Neuronal stem cell (in vitro differentiated cells): ENCODE data around the gene SRSF12.
"Not testable (repeated sequence)": the region's sequence is repeated elsewhere in the genome, so short reads cannot be mapped to it uniquely, and the experiment has no call there.

ENCODE experiments used
- DNase-seq: peaks from one replicate; pipeline ENCODE4 v3.0.0-alpha.2; 2013; ENCODE audit warnings: low spot score
- H2AFZ ChIP-seq: one replicate; pipeline ENCODE4 v1.6.1; 2013; ENCODE audit warnings: mild to moderate bottlenecking, low read length, inconsistent platforms
- H2AK5ac ChIP-seq: 2 replicates; pipeline ENCODE4 v1.6.1; 2013; ENCODE audit warnings: low read depth, mild to moderate bottlenecking, inconsistent platforms, low read length, moderate library complexity, mixed read lengths
- H2BK120ac ChIP-seq: 2 replicates; pipeline ENCODE4 v1.6.1; 2013; ENCODE audit warnings: low read depth, mild to moderate bottlenecking, inconsistent platforms, low read length, moderate library complexity, mixed read lengths
- H2BK12ac ChIP-seq: one replicate; pipeline ENCODE4 v1.6.1; 2013; ENCODE audit warnings: low read length, inconsistent platforms
- H2BK15ac ChIP-seq: 2 replicates; pipeline ENCODE4 v1.6.1; 2013; ENCODE audit warnings: mild to moderate bottlenecking, low read length, inconsistent platforms, mixed read lengths
- H2BK5ac ChIP-seq: one replicate; pipeline ENCODE4 v1.6.1; 2013; ENCODE audit warnings: inconsistent platforms, mild to moderate bottlenecking, low read length, moderate library complexity
- H3K14ac ChIP-seq: one replicate; pipeline ENCODE4 v1.6.1; 2013; ENCODE audit warnings: low read length, inconsistent platforms
- H3K18ac ChIP-seq: 2 replicates; pipeline ENCODE4 v1.6.1; 2013; ENCODE audit warnings: low read length, inconsistent platforms
- H3K23ac ChIP-seq: 2 replicates; pipeline ENCODE4 v1.6.1; 2013; ENCODE audit warnings: low read depth, mild to moderate bottlenecking, mixed read lengths, low read length, inconsistent platforms; ENCODE audit not compliant: poor library complexity
- H3K27ac ChIP-seq: replicated peaks from 3 replicates; pipeline ENCODE4 v1.5.1; 2013; ENCODE audit warnings: low read length, inconsistent platforms
- H3K27me3 ChIP-seq, 3 experiments: 2 replicates each; pipeline ENCODE4 v1.6.1; 2013; ENCODE audit warnings: low read length in 3 of 3, mild to moderate bottlenecking in 2 of 3, inconsistent platforms in 1 of 3, low read depth in 1 of 3, mixed read lengths in 1 of 3, moderate library complexity in 1 of 3; ENCODE audit not compliant: control insufficient read depth in 3 of 3, insufficient read depth in 3 of 3
- H3K36me3 ChIP-seq, 2 donors: replicated peaks in 1 of 2; 2 replicates each; pipeline ENCODE4 v1.6.1; 2013; ENCODE audit warnings: low read length in 2 of 2; ENCODE audit not compliant: control insufficient read depth in 2 of 2, insufficient read depth in 2 of 2
- H3K4ac ChIP-seq: 2 replicates; pipeline ENCODE4 v1.6.1; 2013; ENCODE audit warnings: inconsistent platforms, mild to moderate bottlenecking, low read length, moderate library complexity
- H3K4me1 ChIP-seq, 2 donors: 1 replicate in 1 of 2; 2 replicates in 1 of 2; pipeline ENCODE4 v1.6.1; 2013; ENCODE audit warnings: low read length in 2 of 2, low read depth in 1 of 2; ENCODE audit not compliant: control insufficient read depth in 2 of 2, insufficient read depth in 1 of 2
- H3K4me2 ChIP-seq: one replicate; pipeline ENCODE4 v1.6.1; 2013; ENCODE audit warnings: mild to moderate bottlenecking, low read length, inconsistent platforms; ENCODE audit not compliant: insufficient read depth, poor library complexity, severe bottlenecking
- H3K4me3 ChIP-seq, 2 donors: 2 replicates each; pipeline ENCODE4 v1.5.1; 2013; ENCODE audit warnings: low read length in 2 of 2, mild to moderate bottlenecking in 2 of 2, inconsistent platforms in 1 of 2, moderate library complexity in 1 of 2
- H3K79me1 ChIP-seq: one replicate; pipeline ENCODE4 v1.6.1; 2013; ENCODE audit warnings: low read depth, mild to moderate bottlenecking, inconsistent platforms, low read length, moderate library complexity
- H3K9ac ChIP-seq: one replicate; pipeline ENCODE4 v1.6.1; 2013; ENCODE audit warnings: mild to moderate bottlenecking, low read depth, low read length, inconsistent platforms; ENCODE audit not compliant: poor library complexity
- H3K9me3 ChIP-seq, 2 donors: replicated peaks in 1 of 2; 2 replicates each; pipeline versions ENCODE3 to v1.6.1; 2013; ENCODE audit warnings: low read length in 2 of 2, mild to moderate bottlenecking in 2 of 2, inconsistent platforms in 1 of 2, low read depth in 1 of 2, mixed read lengths in 1 of 2, moderate library complexity in 1 of 2; ENCODE audit not compliant: control insufficient read depth in 2 of 2, insufficient read depth in 1 of 2
- H4K8ac ChIP-seq: one replicate; pipeline ENCODE4 v1.6.1; 2013; ENCODE audit warnings: low read depth, mild to moderate bottlenecking, inconsistent platforms, low read length, moderate library complexity
- H4K91ac ChIP-seq: one replicate; pipeline ENCODE4 v1.6.1; 2013; ENCODE audit warnings: low read length, low read depth, mild to moderate bottlenecking, inconsistent platforms; ENCODE audit not compliant: poor library complexity
- WGBS, 2 donors: extraction: QIAGEN DNeasy Blood & Tissue Kit; methylation state at CpG; one replicate each; pipeline ENCODE4 v1.1.7; 2013; ENCODE audit warnings: missing lambda C conversion rate in 2 of 2, mixed read lengths in 1 of 2; ENCODE audit not compliant: insufficient read length in 2 of 2, insufficient replicate concordance in 1 of 2; ENCODE audit errors: extremely low coverage in 2 of 2; 5-methylcytosine and 5-hydroxymethylcytosine counted together

SRSF12 gene

DNA sequence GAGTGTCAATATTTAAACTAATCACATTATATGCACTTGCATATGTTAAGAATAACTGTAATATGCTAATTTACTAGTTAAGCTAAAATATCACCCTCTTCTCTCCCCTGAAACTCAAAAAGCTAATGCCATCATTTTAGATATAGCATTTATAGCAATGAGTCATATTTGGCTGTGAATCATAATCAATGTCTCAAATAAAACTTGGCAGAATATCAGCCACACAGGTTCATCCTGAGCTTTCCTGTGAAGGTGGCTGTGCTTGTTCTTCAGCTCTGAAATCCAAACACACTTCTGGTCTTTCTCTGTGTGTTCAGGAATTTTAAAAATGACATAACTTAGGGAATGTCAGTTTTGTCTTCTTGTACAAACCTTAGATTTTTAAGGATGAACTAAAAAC lies 50.1 kb downstream of the SRSF12 start:
- Histone ChIP-seq H2BK5ac (no peak overlapping the region), H2BK12ac (no peak overlapping the region), H3K4me2 (no peak overlapping the region), H3K4ac (no peak overlapping the region), H3K4me3 (no peak overlapping the region), H3K9me3 (no peaks in the 10 kb centered on the region), H2BK120ac (no peak overlapping the region), H3K4me1 (no peaks in the 10 kb centered on the region), H3K27ac (no peak overlapping the region), H3K18ac (no peak overlapping the region), H4K8ac (no peak overlapping the region), H3K23ac (no peak overlapping the region), H2AK5ac (no peak overlapping the region), H2BK15ac (no peak overlapping the region), H3K79me1 (no peaks in the 10 kb centered on the region), H2AFZ (no peak overlapping the region), H3K36me3 (no peaks in the 10 kb centered on the region), H3K14ac (no peak overlapping the region), H3K27me3 (peaks cover 0 to 20% (median 0%) of the 10 kb centered on the region in 3 experiments), H3K9ac (no peak overlapping the region), H4K91ac (no peak overlapping the region)
- no peak for DNase-seq

- Histone ChIP-seq H3K27me3 (peaks cover 0 to 14% (median 0%) of the 10 kb centered on the region in 3 experiments), H4K8ac (no peak overlapping the region), H3K36me3 (no peaks in the 10 kb centered on the region), H2BK12ac (no peak overlapping the region), H2BK15ac (no peak overlapping the region), H3K4me3 (no peak overlapping the region), H3K27ac (no peak overlapping the region), H3K79me1 (no peaks in the 10 kb centered on the region), H2BK5ac (no peak overlapping the region), H4K91ac (no peak overlapping the region), H3K9ac (no peak overlapping the region), H3K23ac (no peak overlapping the region), H3K18ac (no peak overlapping the region), H3K14ac (no peak overlapping the region), H2AFZ (no peak overlapping the region), H3K9me3 (no peaks in the 10 kb centered on the region), H3K4me1 (no peaks in the 10 kb centered on the region), H3K4ac (no peak overlapping the region), H2BK120ac (no peak overlapping the region), H2AK5ac (no peak overlapping the region), H3K4me2 (no peak overlapping the region)
- no peak for DNase-seq
- no CpG with 5 or more reads among the region's 4 CpGs for WGBS, 2 donors
Measured at GRCh38 chr6:89066940-89067646, 50.8 kb downstream of the SRSF12 start.

GRCh38 chr6:89066121-89066520 lies 51.8 kb downstream of the SRSF12 start:
- not testable (repeated sequence) for H3K27ac ChIP-seq, DNase-seq, H3K4ac ChIP-seq, H3K36me3 ChIP-seq, H3K27me3 ChIP-seq, H2BK15ac ChIP-seq, H3K14ac ChIP-seq, H4K91ac ChIP-seq, H3K18ac ChIP-seq, H3K23ac ChIP-seq, H3K9ac ChIP-seq, H3K4me2 ChIP-seq, H4K8ac ChIP-seq, H2BK5ac ChIP-seq, H2AFZ ChIP-seq, H3K4me1 ChIP-seq, H3K79me1 ChIP-seq, H3K9me3 ChIP-seq, H2BK12ac ChIP-seq, H2AK5ac ChIP-seq, H2BK120ac ChIP-seq, H3K4me3 ChIP-seq
- WGBS, 2 donors, result no CpG with 5 or more reads among the region's 9 CpGs

DNA sequence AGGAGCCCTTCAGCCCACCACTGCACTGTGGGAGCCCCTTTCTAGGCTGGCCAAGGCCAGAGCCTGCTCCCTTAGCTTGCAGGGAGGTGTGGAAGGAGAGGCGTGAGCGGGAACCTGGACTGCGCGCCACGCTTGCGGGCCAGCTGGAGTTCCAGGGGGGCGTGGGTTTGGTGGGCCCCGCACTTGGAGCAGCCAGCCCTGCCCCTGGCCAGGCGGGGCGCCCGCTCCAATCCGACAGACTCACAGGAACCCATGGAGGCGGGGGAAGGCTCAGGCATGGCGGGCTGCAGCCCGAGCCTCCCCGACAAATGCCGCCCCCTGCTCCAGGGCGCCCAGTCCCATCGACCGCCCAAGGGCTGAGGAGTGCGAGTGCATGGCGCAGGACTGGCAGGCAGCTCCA lies 52.9 kb downstream of the SRSF12 start:
- not testable (repeated sequence) for H2BK5ac ChIP-seq, H2AK5ac ChIP-seq, H3K23ac ChIP-seq, H4K8ac ChIP-seq, H3K4ac ChIP-seq, H2BK15ac ChIP-seq, H3K9me3 ChIP-seq, H3K4me1 ChIP-seq, H3K18ac ChIP-seq, H3K79me1 ChIP-seq, DNase-seq, H3K27ac ChIP-seq, H3K9ac ChIP-seq, H3K4me3 ChIP-seq, H3K36me3 ChIP-seq, H3K27me3 ChIP-seq, H2BK12ac ChIP-seq, H3K4me2 ChIP-seq, H3K14ac ChIP-seq, H2BK120ac ChIP-seq, H4K91ac ChIP-seq, H2AFZ ChIP-seq
- no CpG with 5 or more reads among the region's 22 CpGs for whole genome bisulfite sequencing, 2 donors
